ENCODE data around the gene GMPPB. TPM values are rescaled to one million over a fixed set of nuclear protein-coding genes. Genes with fewer than 3 reads are reported as not detected.

GMPPB gene
- total RNA-seq, 1 donor from 2014 or later: 16.4 TPM

GRCh38 chr3:49733551-49733950 lies 9.8 kb upstream of the GMPPB start:
- ATAC-seq (no peak), DNase-seq (no peak)
- intact Hi-C loops (cut with micrococcal nuclease): no loop called here

GRCh38 chr3:49732597-49732996 lies 8.8 kb upstream of the GMPPB start:
- ATAC-seq (no peak), DNase-seq (no peak)
- intact Hi-C loops (cut with micrococcal nuclease): no loop called here

GRCh38 chr3:49729966-49730609 lies 6.3 kb upstream of the GMPPB start:
- DNase-seq (no peak), ATAC-seq (no peak)
- intact Hi-C loops (cut with micrococcal nuclease): no loop called here

GRCh38 chr3:49727924-49728361 lies 4.2 kb upstream of the GMPPB start:
- intact Hi-C loops (cut with micrococcal nuclease): no loop called here
- DNase-seq: no peak

GRCh38 chr3:49727154-49727923 lies 3.6 kb upstream of the GMPPB start:
- DNase-seq (no peak), ATAC-seq (no peak)
- intact Hi-C loops (cut with micrococcal nuclease): no loop called here

More at GRCh38 chr3:49727924-49728361, 4.2 kb upstream of the GMPPB start:
- no peak for ATAC-seq

- DNase-seq: no peak
- intact Hi-C loops (cut with micrococcal nuclease): no loop called here
- no peak for ATAC-seq
Observed at GRCh38 chr3:49725906-49726681, 2.3 kb upstream of the GMPPB start.

GRCh38 chr3:49724586-49724985 lies 835 bp upstream of the GMPPB start:
- intact Hi-C loops (cut with micrococcal nuclease): no loop called here
- DNase-seq (no peak), ATAC-seq (no peak)

- peak; percentile 13 for ATAC-seq
- intact Hi-C loops (cut with micrococcal nuclease): no loop called here
- peak; percentile 72 for DNase-seq
Observed at GRCh38 chr3:49723296-49723627, 489 bp downstream of the GMPPB start.

- DNase-seq (no peak), ATAC-seq (no peak)
- intact Hi-C loops (cut with micrococcal nuclease): no loop called here
Observed at GRCh38 chr3:49722896-49723295, 855 bp downstream of the GMPPB start.

- no peak for DNase-seq
- ATAC-seq: no peak
- intact Hi-C loops (cut with micrococcal nuclease): no loop called here
Observed at GRCh38 chr3:49721896-49722781, 1.6 kb downstream of the GMPPB start.

- intact Hi-C loops (cut with micrococcal nuclease): no loop called here
- DNase-seq (no peak), ATAC-seq (no peak)
Observed at GRCh38 chr3:49721596-49721895, 2.2 kb downstream of the GMPPB start.

GRCh38 chr3:49720855-49721595 lies 2.7 kb downstream of the GMPPB start:
- no peak for ATAC-seq
- intact Hi-C loops (cut with micrococcal nuclease): no loop called here
- DNase-seq: no peak

GRCh38 chr3:49719214-49719884 lies 4.4 kb downstream of the GMPPB start, which contains the start of gene AMIGO3:
TSS of gene AMIGO3 (minus strand) at chr3:49719684. CDS start at chr3:49719465, 219 bp downstream.
- intact Hi-C loops (cut with micrococcal nuclease): no loop called here
- ATAC-seq (peak; percentile 78), DNase-seq (peak; percentile 98)

GRCh38 chr3:49718858-49719213 lies 4.9 kb downstream of the GMPPB start:
- ATAC-seq: no peak
- DNase-seq: no peak
- intact Hi-C loops (cut with micrococcal nuclease): no loop called here

GRCh38 chr3:49717959-49718857 lies 5.5 kb downstream of the GMPPB start:
- intact Hi-C loops (cut with micrococcal nuclease): no loop called here
- DNase-seq: no peak
- no peak for ATAC-seq

GRCh38 chr3:49717211-49717958 lies 6.4 kb downstream of the GMPPB start:
- DNase-seq (no peak), ATAC-seq (no peak)
- intact Hi-C loops (cut with micrococcal nuclease): no loop called here
